ENCODE data around the gene RABGAP1L.

The RABGAP1L gene

DNA sequence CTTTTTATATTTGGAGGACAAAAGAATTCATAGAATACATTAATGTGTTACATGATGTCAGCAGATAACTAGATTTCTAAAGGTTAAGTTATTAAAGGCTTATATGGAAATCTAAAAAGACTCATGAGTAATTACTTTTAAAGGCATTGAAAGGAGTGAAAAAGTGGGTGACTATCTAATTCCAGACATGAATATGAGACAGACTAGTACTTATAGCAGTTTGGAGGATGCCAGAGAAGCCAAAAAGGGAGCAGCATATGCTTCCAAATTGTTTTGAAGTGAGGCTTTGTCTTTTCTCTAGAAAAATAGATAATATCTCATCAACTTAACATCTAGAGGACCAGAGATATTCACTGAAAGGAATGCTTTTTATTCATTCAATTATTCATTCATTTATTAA lies 564.9 kb downstream of the RABGAP1L start:
- Histone ChIP-seq H3K23ac (ENCODE audit: low read depth, low read length, poor library complexity) (no peak overlapping the region), H2BK5ac (ENCODE audit: low read length) (no peak overlapping the region), H2AK5ac (ENCODE audit: low read depth, low read length) (no peak overlapping the region), H4K91ac (ENCODE audit: low read depth, low read length, poor library complexity) (no peak overlapping the region), H3K9ac (ENCODE audit: low read depth, low read length, poor library complexity) (no peak overlapping the region), H2BK120ac (ENCODE audit: low read depth, low read length) (no peak overlapping the region), H2BK15ac (ENCODE audit: low read length) (no peak overlapping the region), H3K14ac (ENCODE audit: low read length) (no peak overlapping the region), H3K36me3 (replicated peaks in 1 of 2; ENCODE audit: control insufficient read depth in 2 of 2, insufficient read depth in 2 of 2, low read length in 2 of 2) (no peaks in the 10 kb centered on the region), H4K8ac (ENCODE audit: low read depth, low read length) (no peak overlapping the region), H3K27me3 (ENCODE audit: control insufficient read depth in 3 of 3, insufficient read depth in 3 of 3, low read depth in 1 of 3, low read length in 3 of 3) (no peaks in the 10 kb centered on the region), H3K4me1 (ENCODE audit: control insufficient read depth in 2 of 2, insufficient read depth in 1 of 2, low read depth in 1 of 2, low read length in 2 of 2) (no peaks in the 10 kb centered on the region), H3K4me2 (ENCODE audit: insufficient read depth, low read length, poor library complexity, severe bottlenecking) (no peak overlapping the region), H2AFZ (ENCODE audit: low read length) (no peak overlapping the region), H3K4me3 (ENCODE audit: low read length in 2 of 2) (no peak overlapping the region), H3K79me1 (ENCODE audit: low read depth, low read length) (no peaks in the 10 kb centered on the region), H3K9me3 (replicated peaks in 1 of 2; ENCODE audit: control insufficient read depth in 2 of 2, insufficient read depth in 1 of 2, low read depth in 1 of 2, low read length in 2 of 2) (no peaks in the 10 kb centered on the region), H3K27ac (replicated peaks; ENCODE audit: low read length) (no peak overlapping the region), H2BK12ac (ENCODE audit: low read length) (no peak overlapping the region), H3K4ac (ENCODE audit: low read length) (no peak overlapping the region), H3K18ac (ENCODE audit: low read length) (no peak overlapping the region)
- DNase-seq (ENCODE audit: low spot score): no peak

DNA sequence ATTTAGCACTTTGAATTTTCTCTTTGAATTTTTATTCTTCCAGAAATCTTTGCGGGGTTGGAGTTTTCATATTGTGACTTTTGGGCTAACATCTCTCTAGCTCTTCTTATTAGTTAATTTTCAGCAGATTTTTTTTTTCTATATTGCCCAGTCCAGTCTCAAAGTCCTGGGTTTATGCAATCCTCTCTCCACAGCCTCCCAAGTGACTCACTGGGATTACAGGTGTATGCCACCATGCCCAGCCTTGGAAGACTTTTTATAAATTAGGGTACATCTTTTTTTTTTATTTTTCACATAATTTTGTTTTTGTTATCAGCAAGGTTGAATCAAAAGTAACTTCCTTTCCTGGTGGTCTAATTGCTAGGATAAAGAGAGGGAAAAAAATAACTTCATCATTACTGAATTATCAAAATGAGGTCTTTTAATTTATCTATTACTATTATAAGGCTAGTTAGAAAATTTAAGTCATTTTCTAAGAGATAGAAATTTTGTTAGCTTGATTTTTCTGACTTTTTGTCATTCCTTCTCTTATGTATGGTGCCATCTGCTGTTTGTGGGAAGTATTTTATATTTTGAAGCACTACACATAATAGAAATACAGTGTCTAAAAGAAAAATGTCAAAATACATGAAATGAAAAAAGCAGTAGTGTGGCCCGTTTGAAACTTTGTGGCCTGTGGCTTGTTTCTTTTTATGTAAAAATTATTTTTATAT lies 567.0 kb downstream of the RABGAP1L start:
- no peaks in the 10 kb centered on the region for H3K9me3 ChIP-seq (replicated peaks in 1 of 2; ENCODE audit: control insufficient read depth in 2 of 2, insufficient read depth in 1 of 2, low read depth in 1 of 2, low read length in 2 of 2)
- no peaks in the 10 kb centered on the region for H3K79me1 ChIP-seq (ENCODE audit: low read depth, low read length)
- no peak overlapping the region for H3K4me3 ChIP-seq (ENCODE audit: low read length in 2 of 2)
- no peak overlapping the region for H3K18ac ChIP-seq (ENCODE audit: low read length)
- no CpG with 5 or more reads among the region's 2 CpGs for WGBS, 2 donors (ENCODE audit: extremely low coverage in 2 of 2, insufficient read length in 2 of 2, insufficient replicate concordance in 1 of 2)
- H3K4me2 ChIP-seq (ENCODE audit: insufficient read depth, low read length, poor library complexity, severe bottlenecking): no peak overlapping the region
- no peak overlapping the region for H2BK120ac ChIP-seq (ENCODE audit: low read depth, low read length)
- H2AK5ac ChIP-seq (ENCODE audit: low read depth, low read length): no peak overlapping the region
- H3K4me1 ChIP-seq (ENCODE audit: control insufficient read depth in 2 of 2, insufficient read depth in 1 of 2, low read depth in 1 of 2, low read length in 2 of 2): no peaks in the 10 kb centered on the region
- no peak overlapping the region for H2AFZ ChIP-seq (ENCODE audit: low read length)
- no peak overlapping the region for H3K27ac ChIP-seq (replicated peaks; ENCODE audit: low read length)
- no peak overlapping the region for H2BK15ac ChIP-seq (ENCODE audit: low read length)
- no peak overlapping the region for H3K14ac ChIP-seq (ENCODE audit: low read length)
- H3K36me3 ChIP-seq (replicated peaks in 1 of 2; ENCODE audit: control insufficient read depth in 2 of 2, insufficient read depth in 2 of 2, low read length in 2 of 2): no peaks in the 10 kb centered on the region
- no peak overlapping the region for H2BK5ac ChIP-seq (ENCODE audit: low read length)
- no peak overlapping the region for H3K9ac ChIP-seq (ENCODE audit: low read depth, low read length, poor library complexity)
- no peaks in the 10 kb centered on the region for H3K27me3 ChIP-seq (ENCODE audit: control insufficient read depth in 3 of 3, insufficient read depth in 3 of 3, low read depth in 1 of 3, low read length in 3 of 3)
- H4K91ac ChIP-seq (ENCODE audit: low read depth, low read length, poor library complexity): no peak overlapping the region
- H4K8ac ChIP-seq (ENCODE audit: low read depth, low read length): no peak overlapping the region
- H2BK12ac ChIP-seq (ENCODE audit: low read length): no peak overlapping the region
- DNase-seq (ENCODE audit: low spot score): no peak
- no peak overlapping the region for H3K23ac ChIP-seq (ENCODE audit: low read depth, low read length, poor library complexity)
- no peak overlapping the region for H3K4ac ChIP-seq (ENCODE audit: low read length)

DNA sequence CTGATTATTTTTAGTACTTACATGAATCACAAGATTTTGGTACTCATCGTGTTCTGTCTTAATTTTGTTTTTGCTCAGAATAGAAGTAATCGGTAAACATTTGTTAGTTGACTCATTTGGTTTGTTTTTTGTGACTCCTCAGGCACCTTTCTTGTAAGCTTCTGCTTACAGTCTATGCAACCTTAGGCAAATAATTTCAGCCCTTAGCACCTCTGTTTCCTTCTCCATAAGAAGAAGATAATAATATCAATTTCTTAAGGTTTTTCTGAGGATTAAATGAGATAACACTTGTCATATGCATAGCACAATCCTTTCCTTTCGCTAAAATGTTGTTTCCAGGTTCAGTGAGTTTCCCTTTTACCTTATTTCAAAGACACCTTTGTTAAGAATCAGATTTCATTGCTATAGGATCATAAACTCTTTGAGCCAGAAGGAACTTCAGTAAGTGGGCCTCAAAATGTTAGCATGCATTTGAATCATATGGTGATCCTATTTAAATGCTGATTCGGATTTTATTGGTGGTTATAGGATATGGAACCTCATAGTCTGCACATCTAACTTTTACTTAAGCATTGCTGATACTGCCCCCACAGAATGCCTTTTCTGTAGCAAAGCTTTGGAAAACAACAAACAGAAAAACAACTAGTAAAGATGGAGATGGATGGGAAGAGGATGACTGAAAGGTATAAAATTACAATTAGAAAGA lies 567.7 kb downstream of the RABGAP1L start:
- Histone ChIP-seq H3K23ac (ENCODE audit: low read depth, low read length, poor library complexity) (no peak overlapping the region), H3K4me3 (ENCODE audit: low read length in 2 of 2) (no peak overlapping the region), H2AK5ac (ENCODE audit: low read depth, low read length) (no peak overlapping the region), H3K18ac (ENCODE audit: low read length) (no peak overlapping the region), H2BK5ac (ENCODE audit: low read length) (no peak overlapping the region), H2BK120ac (ENCODE audit: low read depth, low read length) (no peak overlapping the region), H2BK15ac (ENCODE audit: low read length) (no peak overlapping the region), H3K9ac (ENCODE audit: low read depth, low read length, poor library complexity) (no peak overlapping the region), H3K36me3 (replicated peaks in 1 of 2; ENCODE audit: control insufficient read depth in 2 of 2, insufficient read depth in 2 of 2, low read length in 2 of 2) (no peaks in the 10 kb centered on the region), H3K79me1 (ENCODE audit: low read depth, low read length) (no peaks in the 10 kb centered on the region), H3K27me3 (ENCODE audit: control insufficient read depth in 3 of 3, insufficient read depth in 3 of 3, low read depth in 1 of 3, low read length in 3 of 3) (no peaks in the 10 kb centered on the region), H4K91ac (ENCODE audit: low read depth, low read length, poor library complexity) (no peak overlapping the region), H3K4me2 (ENCODE audit: insufficient read depth, low read length, poor library complexity, severe bottlenecking) (no peak overlapping the region), H3K4ac (ENCODE audit: low read length) (no peak overlapping the region), H3K27ac (replicated peaks; ENCODE audit: low read length) (no peak overlapping the region), H2AFZ (ENCODE audit: low read length) (no peak overlapping the region), H2BK12ac (ENCODE audit: low read length) (no peak overlapping the region), H3K9me3 (replicated peaks in 1 of 2; ENCODE audit: control insufficient read depth in 2 of 2, insufficient read depth in 1 of 2, low read depth in 1 of 2, low read length in 2 of 2) (no peaks in the 10 kb centered on the region), H4K8ac (ENCODE audit: low read depth, low read length) (no peak overlapping the region), H3K4me1 (ENCODE audit: control insufficient read depth in 2 of 2, insufficient read depth in 1 of 2, low read depth in 1 of 2, low read length in 2 of 2) (no peaks in the 10 kb centered on the region), H3K14ac (ENCODE audit: low read length) (no peak overlapping the region)
- no peak for DNase-seq (ENCODE audit: low spot score)
- no CpG with 5 or more reads among the region's 4 CpGs for WGBS, 2 donors (ENCODE audit: extremely low coverage in 2 of 2, insufficient read length in 2 of 2, insufficient replicate concordance in 1 of 2)

DNA sequence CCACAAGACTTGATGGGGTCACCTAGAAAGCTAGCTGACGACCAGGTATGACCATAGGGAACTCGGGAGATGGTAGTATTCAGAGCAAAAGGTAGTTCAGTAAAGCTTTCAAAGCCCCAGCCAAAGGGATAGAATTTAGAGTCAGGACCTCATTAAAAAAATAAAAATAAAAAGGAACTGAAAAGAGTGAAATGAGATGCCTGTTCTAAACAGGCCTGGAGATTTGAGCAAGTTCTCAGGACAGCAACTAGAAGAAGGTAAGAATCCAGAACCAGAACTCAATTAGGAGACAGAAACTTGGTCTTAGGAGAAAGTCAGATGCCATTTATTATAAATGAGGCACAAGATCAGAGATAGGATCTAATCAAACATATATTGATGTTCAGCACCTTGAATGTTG lies 575.0 kb downstream of the RABGAP1L start:
- H3K27ac ChIP-seq (replicated peaks; ENCODE audit: low read length): no peak overlapping the region

More for the DNA sequence above, 575.0 kb downstream of the RABGAP1L start:
- H3K36me3 ChIP-seq (replicated peaks in 1 of 2; ENCODE audit: control insufficient read depth in 2 of 2, insufficient read depth in 2 of 2, low read length in 2 of 2): no peaks in the 10 kb centered on the region
- no peak overlapping the region for H3K23ac ChIP-seq (ENCODE audit: low read depth, low read length, poor library complexity)
- no peak overlapping the region for H3K9ac ChIP-seq (ENCODE audit: low read depth, low read length, poor library complexity)
- H4K8ac ChIP-seq (ENCODE audit: low read depth, low read length): no peak overlapping the region
- H3K79me1 ChIP-seq (ENCODE audit: low read depth, low read length): no peaks in the 10 kb centered on the region
- no CpG with 5 or more reads among the region's 2 CpGs for WGBS, 2 donors (ENCODE audit: extremely low coverage in 2 of 2, insufficient read length in 2 of 2, insufficient replicate concordance in 1 of 2)
- no peak overlapping the region for H2AFZ ChIP-seq (ENCODE audit: low read length)
- H3K27me3 ChIP-seq (ENCODE audit: control insufficient read depth in 3 of 3, insufficient read depth in 3 of 3, low read depth in 1 of 3, low read length in 3 of 3): no peaks in the 10 kb centered on the region
- H3K4me2 ChIP-seq (ENCODE audit: insufficient read depth, low read length, poor library complexity, severe bottlenecking): no peak overlapping the region
- H3K14ac ChIP-seq (ENCODE audit: low read length): no peak overlapping the region
- no peak overlapping the region for H2BK120ac ChIP-seq (ENCODE audit: low read depth, low read length)
- no peak for DNase-seq (ENCODE audit: low spot score)
- no peak overlapping the region for H2BK12ac ChIP-seq (ENCODE audit: low read length)
- no peak overlapping the region for H2BK15ac ChIP-seq (ENCODE audit: low read length)
- H3K9me3 ChIP-seq (replicated peaks in 1 of 2; ENCODE audit: control insufficient read depth in 2 of 2, insufficient read depth in 1 of 2, low read depth in 1 of 2, low read length in 2 of 2): no peaks in the 10 kb centered on the region
- no peak overlapping the region for H2AK5ac ChIP-seq (ENCODE audit: low read depth, low read length)
- no peak overlapping the region for H2BK5ac ChIP-seq (ENCODE audit: low read length)
- no peak overlapping the region for H3K4me3 ChIP-seq (ENCODE audit: low read length in 2 of 2)
- no peak overlapping the region for H3K4ac ChIP-seq (ENCODE audit: low read length)
- H3K4me1 ChIP-seq (ENCODE audit: control insufficient read depth in 2 of 2, insufficient read depth in 1 of 2, low read depth in 1 of 2, low read length in 2 of 2): no peaks in the 10 kb centered on the region
- H4K91ac ChIP-seq (ENCODE audit: low read depth, low read length, poor library complexity): no peak overlapping the region
- no peak overlapping the region for H3K18ac ChIP-seq (ENCODE audit: low read length)

Measured in neuronal stem cell (in vitro differentiated cells).